GM12872 (cell line): ENCODE measurements around the gene ACVR2B.

Experiments
- CTCF ChIP-seq: IDR thresholded peaks from 3 replicates; pipeline ENCODE4 v1.5.1; 2011; ENCODE audit warnings: low read depth, mild to moderate bottlenecking, low read length, moderate library complexity; ENCODE audit not compliant: insufficient read depth

ACVR2B gene

DNA sequence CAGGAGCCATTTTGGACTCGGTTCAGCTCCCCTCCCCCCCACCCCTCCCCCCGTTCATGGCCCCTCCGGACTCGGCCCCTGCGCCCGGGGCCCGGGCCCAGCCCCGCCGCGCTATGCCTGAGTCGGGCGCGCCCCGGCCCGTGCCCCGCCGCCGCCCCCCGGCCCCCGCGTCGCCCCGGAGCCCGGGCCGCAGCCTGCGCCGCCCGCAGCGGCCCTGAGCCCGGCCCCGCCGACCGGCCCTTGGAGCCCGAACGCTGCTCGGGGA, 155 bp downstream of the ACVR2B start:
- no peak for TF ChIP-seq CTCF

- no peak for TF ChIP-seq CTCF
These were observed 641 bp downstream of the ACVR2B start for GRCh38 chr3:38454178-38454883.

- no peak for TF ChIP-seq CTCF
These were observed 1.4 kb downstream of the ACVR2B start for GRCh38 chr3:38454884-38455638.

DNA sequence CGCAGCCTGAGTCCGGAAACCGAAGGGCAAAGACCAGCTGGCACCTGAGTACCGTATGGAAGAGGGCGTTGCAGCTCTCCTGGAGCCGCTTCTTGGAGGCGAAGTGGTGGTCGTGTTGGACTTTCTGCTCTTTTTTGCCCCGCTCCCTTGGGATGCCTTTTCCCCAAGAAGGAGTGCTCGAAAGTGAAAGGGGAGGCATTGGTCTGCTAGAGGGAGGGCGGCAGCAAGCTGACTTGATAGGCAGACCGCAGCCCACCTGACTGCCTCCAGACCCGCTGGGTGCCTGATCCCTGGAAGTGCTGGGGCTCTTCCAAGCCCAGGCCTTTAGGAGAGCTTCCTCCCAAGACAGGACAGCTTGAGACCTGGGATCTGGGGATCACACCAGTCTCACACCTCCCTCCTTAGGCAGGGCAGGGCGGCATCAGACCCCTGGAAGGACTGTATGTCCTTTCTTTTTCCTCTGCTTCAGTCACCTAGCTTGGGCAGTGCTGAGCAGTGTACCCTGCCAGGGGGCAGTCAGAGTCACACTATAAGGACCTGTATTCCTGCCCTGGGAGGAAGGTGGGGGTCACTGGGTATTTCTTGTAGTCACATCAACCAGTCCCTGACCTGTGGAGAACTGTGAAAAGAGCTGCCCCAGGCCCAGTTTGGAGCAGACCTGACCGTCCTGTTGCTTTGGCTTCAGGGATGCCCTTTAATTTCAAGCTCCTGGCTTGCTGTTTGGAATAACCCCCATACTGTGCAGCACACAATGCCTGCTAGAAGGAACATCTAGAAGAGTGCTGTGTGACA, 2.1 kb downstream of the ACVR2B start:
- no peak for TF ChIP-seq CTCF

DNA sequence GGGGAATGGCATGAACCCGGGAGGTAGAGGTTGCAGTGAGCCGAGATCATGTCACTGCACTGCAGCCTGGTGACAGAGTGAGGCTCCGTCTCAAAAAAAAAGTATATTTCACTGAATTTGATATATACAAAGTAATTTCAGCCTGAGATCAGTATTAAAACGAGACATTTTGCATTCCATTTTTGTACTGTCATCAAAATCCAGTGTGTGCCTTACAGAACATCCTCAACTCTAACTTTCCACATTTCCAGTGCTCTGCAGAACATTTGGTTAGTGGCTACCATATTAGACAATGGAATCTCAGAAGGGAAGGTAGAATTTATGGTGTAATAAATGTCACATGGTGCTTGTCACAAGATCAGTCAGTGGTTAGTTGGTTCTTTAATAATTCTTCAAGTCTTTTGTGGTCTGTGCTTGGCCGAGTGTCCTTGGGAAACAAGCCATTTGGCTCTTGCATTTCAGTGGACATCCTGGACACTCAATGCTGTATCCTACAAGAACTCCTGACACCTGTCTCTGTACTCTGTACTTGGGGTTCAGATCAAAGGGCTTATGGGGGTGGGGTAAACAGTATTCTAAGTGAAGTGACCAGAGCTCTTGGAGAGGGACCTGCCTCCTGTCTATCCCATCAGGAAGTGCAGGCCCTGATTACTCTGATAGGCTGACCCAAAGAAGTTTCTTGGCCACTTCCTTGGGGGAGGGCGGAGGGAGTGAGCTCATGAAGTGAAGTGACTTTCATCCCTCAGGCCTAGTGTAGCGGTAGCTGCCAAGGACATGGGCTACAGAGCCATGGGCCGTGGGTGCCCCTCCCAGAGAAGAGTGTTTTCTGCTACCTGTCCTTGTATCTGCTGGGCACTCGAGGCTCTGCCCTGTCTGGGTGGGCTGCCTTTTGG, 3.7 kb downstream of the ACVR2B start:
- no peak for TF ChIP-seq CTCF

DNA sequence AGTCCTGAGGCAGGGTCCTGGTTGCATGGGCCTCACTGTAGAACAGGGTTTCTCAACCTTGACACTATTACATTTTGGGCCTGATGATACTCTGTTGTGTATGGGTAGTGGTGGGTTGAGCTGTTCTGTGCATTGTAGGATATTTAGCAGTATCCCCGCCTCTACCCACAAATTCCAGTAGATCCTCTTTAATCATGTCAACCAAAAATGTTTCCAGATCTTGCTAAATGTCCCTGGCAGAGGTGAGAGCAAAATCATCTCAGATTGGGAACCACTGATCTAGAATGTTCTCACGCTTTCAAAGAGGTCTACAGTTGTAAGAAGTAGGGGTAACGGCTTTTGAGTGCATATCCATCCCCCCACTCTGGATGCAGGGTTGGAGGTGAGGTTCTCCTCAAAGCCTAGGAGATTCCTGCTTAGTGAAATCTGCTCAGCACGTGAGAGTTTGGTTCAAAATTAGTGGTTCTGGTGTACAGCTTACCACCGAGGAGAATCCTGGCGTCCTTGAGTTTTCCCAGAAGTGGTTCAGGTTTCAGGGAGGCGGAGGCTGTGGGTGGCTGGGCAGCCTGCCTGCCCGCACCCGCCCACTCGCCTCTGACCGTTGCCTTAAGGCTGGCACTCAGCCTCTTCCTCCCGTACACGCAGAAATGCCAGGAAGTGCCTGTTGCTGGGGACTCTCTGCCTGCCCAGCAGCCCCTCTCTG, 5.3 kb downstream of the ACVR2B start:
- no peak for TF ChIP-seq CTCF
